Activated T-cell treated with anti-CD3 and anti-CD28 coated beads, Interleukin-2, amount 50 U/mL, for 1 hour (primary cell): ENCODE measurements around the gene CDNF.

Experiments
- DNase-seq: peaks from one replicate; pipeline ENCODE4 v3.0.0-alpha.2; 2020

CDNF gene

GRCh38 chr10:14784459-14785055, 53.3 kb downstream of the CDNF start:
- no peak for DNase-seq

GRCh38 chr10:14782691-14783363, 55.0 kb downstream of the CDNF start:
- no peak for DNase-seq

GRCh38 chr10:14781763-14782162, 56.1 kb downstream of the CDNF start:
- DNase-seq, result no peak

GRCh38 chr10:14779001-14779651, 58.7 kb downstream of the CDNF start:
- DNase-seq, result no peak

- no peak for DNase-seq
Observed at GRCh38 chr10:14776546-14776945, 61.3 kb downstream of the CDNF start.

- DNase-seq, result no peak
Observed at GRCh38 chr10:14775656-14776055, 62.2 kb downstream of the CDNF start.

- no peak for DNase-seq
Observed at GRCh38 chr10:14774797-14775196, 63.0 kb downstream of the CDNF start, which contains the start of gene FAM107B. TSS of gene FAM107B (minus strand) at chr10:14774897. CDS start at chr10:14774663, 234 bp downstream.

- no peak for DNase-seq
Observed at GRCh38 chr10:14774214-14774580, 63.6 kb downstream of the CDNF start.

- no peak for DNase-seq
Observed at GRCh38 chr10:14773551-14774213, 64.2 kb downstream of the CDNF start.

- DNase-seq, result no peak
Observed at GRCh38 chr10:14772399-14772798, 65.4 kb downstream of the CDNF start.

- no peak for DNase-seq
Observed at GRCh38 chr10:14770927-14771326, 66.9 kb downstream of the CDNF start.
